Panc1 (cell line): Measurements from ENCODE around the gene KRT78. TPM values are rescaled to one million over a fixed set of nuclear protein-coding genes. Genes with fewer than 3 reads are reported as not detected.

Source experiments
- ATAC-seq: fragments of 200-7000 bp; cut with Tn5 transposase; 2 replicates; pipeline ENCODE4 v1.9.1; 2020; ENCODE audit warnings: mild to moderate bottlenecking, moderate library complexity
- BruUV-seq: library from RNA; stranded (reverse); fragments of 400-500 nt; replicated peaks from 2 replicates; lab custom pipeline; 2021; lab: Mats Ljungman, UMichigan
- CTCF ChIA-PET: fragments of 300-600 bp; sonication (Branson Sonifier 250); formaldehyde crosslinking; loops from one replicate; lab custom pipeline; 2022; ENCODE audit warnings: antibody characterized with exemption; lab: Charles Lee
- POLR2A ChIA-PET: fragments of 300-600 bp; sonication (Branson Sonifier 250); formaldehyde crosslinking; loops from one replicate; lab custom pipeline; 2022; ENCODE audit warnings: antibody characterized with exemption; lab: Charles Lee
- DNase-seq: peaks from one replicate; pipeline ENCODE4 v3.0.0-alpha.2; 2010; ENCODE audit warnings: low read depth, low spot score
- H3K27ac ChIP-seq: 2 replicates; pipeline ENCODE4 v1.5.1; 2011; ENCODE audit warnings: mild to moderate bottlenecking, low read length, inconsistent platforms
- H3K27me3 ChIP-seq: fragments of 200-500 bp; sonication (Bioruptor generic); 2 replicates; pipeline ENCODE4 v1.6.0; 2014; ENCODE audit warnings: low read length, inconsistent platforms; ENCODE audit not compliant: control insufficient read depth, insufficient read depth
- H3K36me3 ChIP-seq: fragments of 200-500 bp; sonication (Bioruptor generic); 2 replicates; pipeline ENCODE4 v1.5.1; 2014; ENCODE audit warnings: inconsistent platforms, mild to moderate bottlenecking, low read length, moderate library complexity; ENCODE audit not compliant: control insufficient read depth, insufficient read depth
- H3K4me1 ChIP-seq: 2 replicates; pipeline ENCODE4 v1.5.1; 2011; ENCODE audit warnings: inconsistent platforms, mild to moderate bottlenecking, low read length, moderate library complexity; ENCODE audit not compliant: control insufficient read depth, insufficient read depth
- H3K4me3 ChIP-seq, 2 experiments: 2 replicates each; pipeline ENCODE4 v1.5.1; 2011 to 2012; ENCODE audit warnings: low read depth in 2 of 2, low read length in 2 of 2, mild to moderate bottlenecking in 2 of 2, inconsistent platforms in 1 of 2, moderate library complexity in 1 of 2
- H3K9me3 ChIP-seq: fragments of 200-500 bp; sonication (Bioruptor generic); 2 replicates; pipeline ENCODE4 v1.5.1; 2014; ENCODE audit warnings: low read depth, mild to moderate bottlenecking, inconsistent platforms, low read length, moderate library complexity; ENCODE audit not compliant: control insufficient read depth, insufficient read depth
- POLR2AphosphoS5 ChIP-seq: IDR thresholded peaks from 2 replicates; pipeline ENCODE4 v1.6.1; 2012; ENCODE audit warnings: mild to moderate bottlenecking, low read depth, low read length, moderate library complexity
- SIN3A ChIP-seq: IDR thresholded peaks from 2 replicates; pipeline ENCODE4 v1.6.1; 2012; ENCODE audit warnings: low read depth, mild to moderate bottlenecking, low read length, moderate library complexity, borderline replicate concordance; ENCODE audit not compliant: insufficient read depth
- TCF7L2 ChIP-seq: IDR thresholded peaks from 2 replicates; pipeline ENCODE4 v1.6.1; 2011; ENCODE audit warnings: mild to moderate bottlenecking, low read depth, low read length, inconsistent platforms
- in situ Hi-C: cut with HindIII; loops from 2 replicates; pipeline ENCODE4 v1.10.0; 2016; ENCODE audit warnings: low sequenced_read_pairs, low pct_unique_long_range_greater_than_20kb
- intact Hi-C: fragments of 100-400 bp; cut with micrococcal nuclease; formaldehyde crosslinking; loops from one replicate; pipeline ENCODE4 v1.10.0; 2022; ENCODE audit not compliant: unreplicated experiment
- total RNA-seq: library from RNA; stranded (reverse); gene quantifications from one replicate; pipeline ENCODE4 v1.2.1, GENCODE V29; 2021; ENCODE audit not compliant: unreplicated experiment
- TF ChIP-seq, protein P1 (sequence below), 2 experiments: IDR thresholded peaks; 2 replicates each; pipeline ENCODE4 v1.6.1; 2011 to 2012; ENCODE audit warnings: low read depth in 2 of 2, control low read depth in 1 of 2, low read length in 1 of 2, mild to moderate bottlenecking in 1 of 2, moderate library complexity in 1 of 2; ENCODE audit not compliant: insufficient read depth in 1 of 2
- TF ChIP-seq, protein P2 (sequence below): fragments of 450-650 bp; IDR thresholded peaks from 2 replicates; pipeline ENCODE4 v1.5.1; 2017; ENCODE audit warnings: mild to moderate bottlenecking

Gene KRT78
- total RNA-seq, 1 experiment from 2014 or later, result not detected

- BruUV-seq, result no TSS peak
- H3K9me3 ChIP-seq, result no peaks in the 10 kb centered on the region
Observed at GRCh38 chr12:52808573-52809160, 40.1 kb downstream of the KRT78 start.

DNA sequence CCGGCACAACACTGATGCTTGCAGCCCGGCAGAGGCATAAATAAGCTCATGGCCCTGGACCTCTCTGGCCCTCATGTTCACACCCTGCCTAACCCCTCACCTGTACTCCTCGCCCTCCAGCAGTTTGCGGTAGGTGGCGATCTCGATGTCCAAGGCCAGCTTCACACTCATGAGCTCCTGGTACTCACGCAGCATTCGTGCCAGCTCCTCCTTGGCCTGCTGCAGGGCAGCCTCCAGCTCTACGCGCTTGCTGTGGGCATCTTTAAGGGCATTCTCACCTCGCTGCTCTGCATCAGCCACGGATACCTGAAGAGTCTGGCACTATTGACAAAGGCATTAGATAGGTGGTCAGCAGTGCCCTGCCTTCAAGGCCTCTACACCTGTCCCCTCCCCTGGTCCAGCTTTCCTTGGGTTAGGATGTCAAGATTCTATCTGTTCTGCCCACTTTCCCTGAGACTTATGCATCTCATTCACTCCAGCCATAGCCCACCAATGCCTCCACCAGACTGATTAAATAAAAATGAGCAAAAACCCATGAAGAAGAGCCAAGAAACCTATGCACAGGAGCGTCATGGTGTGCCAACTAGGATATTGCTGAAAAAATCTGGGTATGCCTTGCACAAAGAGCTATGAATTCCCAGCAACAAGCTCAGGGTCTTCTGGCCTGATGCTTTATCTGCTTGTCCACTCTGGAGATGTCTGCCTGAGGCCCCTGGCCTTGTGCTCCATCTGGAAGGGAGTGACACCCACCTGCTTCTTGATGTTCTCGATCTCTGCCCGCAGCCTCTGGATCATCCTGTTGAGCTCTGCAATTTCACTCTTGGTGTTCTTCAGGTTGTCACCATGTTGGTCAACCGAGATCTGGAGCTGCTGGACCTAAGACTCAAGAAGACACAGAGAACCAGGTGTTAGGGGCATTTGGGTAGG lies 41.0 kb downstream of the KRT78 start:
- Histone ChIP-seq H3K9me3 (no peaks in the 10 kb centered on the region), H3K4me1 (no peaks in the 10 kb centered on the region), H3K27me3 (peaks cover 6% of the 10 kb centered on the region; the same call in 1 of the 2 replicates), H3K4me3 (no peak overlapping the region), H3K36me3 (no peaks in the 10 kb centered on the region), H3K27ac (no peak overlapping the region)
- TF ChIP-seq POLR2AphosphoS5 (no peak), SIN3A (no peak), TCF7L2 (no peak)
- TF ChIP-seq, protein P1, sequence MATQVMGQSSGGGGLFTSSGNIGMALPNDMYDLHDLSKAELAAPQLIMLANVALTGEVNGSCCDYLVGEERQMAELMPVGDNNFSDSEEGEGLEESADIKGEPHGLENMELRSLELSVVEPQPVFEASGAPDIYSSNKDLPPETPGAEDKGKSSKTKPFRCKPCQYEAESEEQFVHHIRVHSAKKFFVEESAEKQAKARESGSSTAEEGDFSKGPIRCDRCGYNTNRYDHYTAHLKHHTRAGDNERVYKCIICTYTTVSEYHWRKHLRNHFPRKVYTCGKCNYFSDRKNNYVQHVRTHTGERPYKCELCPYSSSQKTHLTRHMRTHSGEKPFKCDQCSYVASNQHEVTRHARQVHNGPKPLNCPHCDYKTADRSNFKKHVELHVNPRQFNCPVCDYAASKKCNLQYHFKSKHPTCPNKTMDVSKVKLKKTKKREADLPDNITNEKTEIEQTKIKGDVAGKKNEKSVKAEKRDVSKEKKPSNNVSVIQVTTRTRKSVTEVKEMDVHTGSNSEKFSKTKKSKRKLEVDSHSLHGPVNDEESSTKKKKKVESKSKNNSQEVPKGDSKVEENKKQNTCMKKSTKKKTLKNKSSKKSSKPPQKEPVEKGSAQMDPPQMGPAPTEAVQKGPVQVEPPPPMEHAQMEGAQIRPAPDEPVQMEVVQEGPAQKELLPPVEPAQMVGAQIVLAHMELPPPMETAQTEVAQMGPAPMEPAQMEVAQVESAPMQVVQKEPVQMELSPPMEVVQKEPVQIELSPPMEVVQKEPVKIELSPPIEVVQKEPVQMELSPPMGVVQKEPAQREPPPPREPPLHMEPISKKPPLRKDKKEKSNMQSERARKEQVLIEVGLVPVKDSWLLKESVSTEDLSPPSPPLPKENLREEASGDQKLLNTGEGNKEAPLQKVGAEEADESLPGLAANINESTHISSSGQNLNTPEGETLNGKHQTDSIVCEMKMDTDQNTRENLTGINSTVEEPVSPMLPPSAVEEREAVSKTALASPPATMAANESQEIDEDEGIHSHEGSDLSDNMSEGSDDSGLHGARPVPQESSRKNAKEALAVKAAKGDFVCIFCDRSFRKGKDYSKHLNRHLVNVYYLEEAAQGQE (IDR thresholded peaks at IDR 0.05; ENCODE audit: insufficient read depth in 1 of 2, low read depth in 2 of 2, low read length in 1 of 2), result no peak
- TF ChIP-seq, protein P2, sequence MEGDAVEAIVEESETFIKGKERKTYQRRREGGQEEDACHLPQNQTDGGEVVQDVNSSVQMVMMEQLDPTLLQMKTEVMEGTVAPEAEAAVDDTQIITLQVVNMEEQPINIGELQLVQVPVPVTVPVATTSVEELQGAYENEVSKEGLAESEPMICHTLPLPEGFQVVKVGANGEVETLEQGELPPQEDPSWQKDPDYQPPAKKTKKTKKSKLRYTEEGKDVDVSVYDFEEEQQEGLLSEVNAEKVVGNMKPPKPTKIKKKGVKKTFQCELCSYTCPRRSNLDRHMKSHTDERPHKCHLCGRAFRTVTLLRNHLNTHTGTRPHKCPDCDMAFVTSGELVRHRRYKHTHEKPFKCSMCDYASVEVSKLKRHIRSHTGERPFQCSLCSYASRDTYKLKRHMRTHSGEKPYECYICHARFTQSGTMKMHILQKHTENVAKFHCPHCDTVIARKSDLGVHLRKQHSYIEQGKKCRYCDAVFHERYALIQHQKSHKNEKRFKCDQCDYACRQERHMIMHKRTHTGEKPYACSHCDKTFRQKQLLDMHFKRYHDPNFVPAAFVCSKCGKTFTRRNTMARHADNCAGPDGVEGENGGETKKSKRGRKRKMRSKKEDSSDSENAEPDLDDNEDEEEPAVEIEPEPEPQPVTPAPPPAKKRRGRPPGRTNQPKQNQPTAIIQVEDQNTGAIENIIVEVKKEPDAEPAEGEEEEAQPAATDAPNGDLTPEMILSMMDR, result no peak
- in situ Hi-C loops (no loop called here), intact Hi-C loops (no loop called here)
- no peak for ATAC-seq
- CTCF ChIA-PET, result no interaction called here
- POLR2A ChIA-PET, result no interaction called here
- no peak for DNase-seq
- BruUV-seq, result no TSS peak

More at GRCh38 chr12:52808573-52809160, 40.1 kb downstream of the KRT78 start:
- TF ChIP-seq SIN3A, result no peak
- no peak for TF ChIP-seq POLR2AphosphoS5
- TF ChIP-seq TCF7L2, result no peak
- TF ChIP-seq, protein P1 (IDR thresholded peaks at IDR 0.05; ENCODE audit: insufficient read depth in 1 of 2, low read depth in 2 of 2, low read length in 1 of 2), result no peak
- TF ChIP-seq, protein P2, result no peak
- CTCF ChIA-PET, result no interaction called here
- no peaks in the 10 kb centered on the region for H3K36me3 ChIP-seq
- POLR2A ChIA-PET, result no interaction called here
- DNase-seq, result no peak
- peaks cover 6% of the 10 kb centered on the region; the same call in 1 of the 2 replicates for H3K27me3 ChIP-seq
- H3K27ac ChIP-seq, result no peak overlapping the region
- intact Hi-C loops (no loop called here), in situ Hi-C loops (no loop called here)
- no peaks in the 10 kb centered on the region for H3K4me1 ChIP-seq
- ATAC-seq, result no peak
- H3K4me3 ChIP-seq, result no peak overlapping the region
